NCI-H128 (cell line): ENCODE results near the gene WFDC10B.
A peak's percentile ranks its signal among the peaks of the same experiment; 100 is the strongest.
"Not testable (repeated sequence)": the region's sequence is repeated elsewhere in the genome, so short reads cannot be mapped to it uniquely, and the experiment has no call there.

Experiments
- DNase-seq: peaks from one replicate; lab custom pipeline; 2025; ENCODE audit not compliant: unreplicated experiment; lab: John Stamatoyannopoulos, UW

Gene WFDC10B

DNA sequence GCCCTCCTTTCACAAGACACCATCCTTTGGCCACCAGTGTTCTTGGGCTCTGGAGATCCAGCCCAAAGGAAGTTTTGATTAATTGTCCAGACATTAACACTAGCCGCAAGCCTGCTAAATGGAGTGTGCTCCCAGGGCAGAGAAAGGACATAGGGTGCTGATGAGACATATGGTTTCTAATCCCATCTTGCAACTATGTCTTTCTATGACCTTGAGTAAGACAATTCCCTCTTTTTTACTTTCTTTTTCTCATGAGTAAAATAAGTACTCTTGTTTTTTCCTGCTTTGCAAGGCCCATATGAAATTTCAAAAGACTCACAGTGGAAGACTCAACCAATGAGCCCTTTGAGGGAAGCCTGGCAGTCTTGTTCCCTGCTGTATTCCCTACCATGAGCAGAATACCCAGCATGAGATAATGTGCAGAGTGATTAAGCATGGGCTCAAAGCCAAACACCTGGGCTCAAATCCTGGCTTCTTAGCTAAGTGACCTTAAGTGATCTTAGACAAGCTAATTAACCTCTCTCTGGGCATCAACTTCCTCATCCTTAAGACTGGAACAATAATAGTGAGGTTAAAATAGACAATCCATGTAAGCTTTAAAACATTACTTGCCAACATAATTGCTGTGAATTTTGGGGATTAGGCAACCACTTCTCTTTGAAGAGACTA, at the start of gene WFDC10B:
Gene WFDC10B (minus strand): TSS at position 51 of the 669 bp plus-strand sequence. CDS start 19,027 bp downstream, outside the sequence.
- DNase-seq: peak; percentile 5

- no peak for DNase-seq
Measured at GRCh38 chr20:45752746-45753145, 47.9 kb upstream of the WFDC10B start.

GRCh38 chr20:45751721-45752120, 46.9 kb upstream of the WFDC10B start:
- DNase-seq: no peak

DNA sequence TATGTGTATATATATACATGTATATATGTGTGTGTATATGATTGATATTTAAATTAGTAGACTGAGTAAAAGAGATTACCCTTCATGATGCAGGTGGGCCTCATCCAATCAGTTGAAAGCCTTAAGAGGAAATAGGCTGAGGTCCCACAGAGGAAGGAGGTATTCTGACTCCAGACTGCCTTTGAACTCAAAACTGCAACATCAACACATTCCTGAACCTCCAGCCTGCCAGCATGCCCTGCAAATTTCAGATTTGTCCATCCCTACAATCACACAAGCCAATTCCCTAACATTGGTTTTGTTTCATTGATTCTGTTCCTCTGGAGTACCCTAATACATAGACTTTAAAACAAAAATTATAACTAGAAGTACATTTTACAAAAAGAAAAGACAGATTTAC, 40.2 kb upstream of the WFDC10B start:
- no peak for DNase-seq

- no peak for DNase-seq
Measured at GRCh38 chr20:45742596-45742995, 37.8 kb upstream of the WFDC10B start.

- DNase-seq: no peak
Measured at GRCh38 chr20:45735988-45736387, 31.2 kb upstream of the WFDC10B start.

GRCh38 chr20:45735552-45735951, 30.7 kb upstream of the WFDC10B start:
- DNase-seq: no peak

DNA sequence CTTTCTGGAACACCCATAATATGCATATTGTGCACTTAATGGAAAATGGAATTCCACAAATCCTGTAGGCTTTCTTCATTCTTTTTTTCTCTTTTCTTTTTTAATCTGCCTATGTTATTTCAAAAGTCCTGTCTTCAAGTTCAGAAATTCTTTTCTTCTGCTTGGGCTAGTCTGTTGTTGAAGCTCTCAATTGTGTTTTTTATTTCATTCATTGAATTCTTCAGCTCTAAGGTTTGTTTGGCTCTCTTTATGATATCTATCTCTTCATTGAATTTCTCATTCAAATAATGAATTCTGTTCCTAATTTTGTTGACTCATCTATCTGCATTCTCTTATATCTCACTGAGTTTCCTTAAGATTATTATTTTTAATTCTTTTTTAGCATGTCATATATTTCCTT, 27.4 kb upstream of the WFDC10B start:
- DNase-seq: no peak

GRCh38 chr20:45727044-45727443, 22.2 kb upstream of the WFDC10B start:
- DNase-seq: no peak

- no peak for DNase-seq
Measured at GRCh38 chr20:45725134-45725533, 20.3 kb upstream of the WFDC10B start.

DNA sequence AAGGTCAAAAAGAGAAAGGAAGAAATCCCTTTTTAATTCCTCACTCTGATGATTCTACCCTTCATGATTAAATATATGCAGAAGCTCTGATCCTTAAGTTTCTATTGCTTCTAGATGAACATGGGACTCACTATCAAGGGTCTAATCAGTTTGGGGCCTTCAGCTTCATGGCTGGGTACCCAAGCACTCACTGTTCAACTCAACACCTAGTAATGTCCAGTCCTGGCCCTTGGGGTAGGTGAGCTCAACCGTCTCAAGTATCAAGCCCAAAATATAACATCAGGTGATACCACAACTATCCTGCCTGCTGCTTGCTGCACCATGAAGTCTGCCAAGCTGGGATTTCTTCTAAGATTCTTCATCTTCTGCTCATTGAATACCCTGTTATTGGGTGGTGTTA, 17.2 kb upstream of the WFDC10B start, which contains the start of gene SPINT4:
Gene SPINT4 (plus strand): TSS at position 301 of the 400 bp plus-strand sequence. CDS start 21 bp downstream, at position 322.
- no peak for DNase-seq

DNA sequence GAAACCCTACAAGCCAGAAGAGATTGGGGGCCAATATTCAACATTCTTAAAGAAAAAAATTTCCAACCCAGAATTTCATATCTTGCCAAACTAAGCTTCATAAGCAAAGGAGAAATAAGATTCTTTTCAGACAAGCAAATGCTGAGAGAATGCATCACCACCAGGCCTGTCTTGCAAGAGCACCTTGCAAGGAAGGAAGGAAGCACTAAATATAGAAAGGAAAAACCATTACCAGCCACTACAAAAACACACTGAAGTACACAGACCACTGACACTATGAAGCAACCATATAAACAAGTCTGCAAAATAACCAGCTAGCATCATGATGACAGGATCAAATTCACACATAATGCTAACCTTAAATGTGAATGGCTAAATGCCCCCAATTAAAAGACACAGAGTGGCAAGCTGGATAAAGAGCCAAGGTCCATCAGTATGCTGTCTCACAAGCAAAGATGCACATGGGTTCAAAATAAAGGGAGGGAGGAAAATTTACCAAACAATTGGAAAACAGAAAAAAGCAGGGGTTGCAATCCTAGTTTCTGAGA, 11.4 kb upstream of the WFDC10B start:
- not testable (repeated sequence) for DNase-seq

DNA sequence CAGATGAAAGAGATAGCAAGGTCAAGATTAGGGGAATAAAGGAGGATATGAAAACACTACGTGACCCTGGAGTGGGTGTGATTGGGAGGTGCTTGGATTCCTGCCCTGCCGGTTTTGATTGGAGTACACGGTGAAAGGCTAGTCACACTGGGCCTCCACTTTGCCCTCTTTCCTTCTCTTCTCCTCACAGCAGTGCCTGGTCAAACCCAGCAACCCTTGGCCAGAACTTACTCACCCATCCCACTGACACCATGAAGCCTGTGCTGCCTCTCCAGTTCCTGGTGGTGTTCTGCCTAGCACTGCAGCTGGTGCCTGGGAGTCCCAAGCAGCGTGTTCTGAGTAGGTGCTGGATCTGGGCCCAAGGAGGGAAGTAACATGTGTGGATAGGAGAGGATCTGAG, 2.9 kb downstream of the WFDC10B start, which contains the start of gene WFDC13:
Gene WFDC13 (plus strand): TSS at position 166 of the 400 bp plus-strand sequence. CDS start 86 bp downstream, at position 252.
- DNase-seq: no peak

- no peak for DNase-seq
Measured at GRCh38 chr20:45701104-45701503, 3.7 kb downstream of the WFDC10B start.

DNA sequence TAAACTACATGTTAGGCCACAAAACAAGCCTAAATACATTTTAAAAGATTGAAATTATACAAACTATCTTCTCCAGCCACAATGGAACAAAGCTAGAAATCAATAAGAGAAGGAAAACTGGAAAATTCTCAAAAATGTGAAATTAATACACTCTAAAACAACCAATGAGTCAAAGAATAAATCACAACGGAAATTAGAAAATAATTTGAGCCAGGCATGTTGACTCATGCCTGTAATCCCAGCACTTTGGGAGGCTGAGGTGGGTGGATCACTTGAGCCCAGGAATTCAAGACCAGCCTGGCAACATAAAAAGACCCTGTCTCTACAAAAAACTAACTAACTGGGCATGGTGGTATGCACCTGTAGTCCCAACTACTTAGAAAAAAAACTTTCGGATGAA, 9.3 kb downstream of the WFDC10B start:
- DNase-seq: no peak

DNA sequence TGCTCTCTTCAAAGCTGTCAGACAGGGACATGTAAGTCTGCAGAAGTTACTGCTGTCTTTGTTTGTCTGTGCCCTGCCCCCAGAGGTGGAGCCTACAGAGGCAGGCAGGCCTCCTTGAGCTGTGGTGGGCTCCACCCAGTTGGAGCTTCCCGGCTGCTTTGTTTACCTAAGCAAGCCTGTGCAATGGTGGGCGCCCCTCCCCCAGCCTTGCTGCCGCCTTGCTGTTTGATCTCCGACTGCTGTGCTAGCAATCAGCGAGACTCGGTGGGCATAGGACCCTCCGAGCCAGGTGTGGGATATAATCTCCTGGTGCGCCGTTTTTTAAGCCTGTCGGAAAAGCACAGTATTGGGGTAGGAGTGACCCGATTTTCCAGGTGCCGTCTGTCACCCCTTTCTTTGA, 11.5 kb downstream of the WFDC10B start:
- DNase-seq: not testable (repeated sequence)

DNA sequence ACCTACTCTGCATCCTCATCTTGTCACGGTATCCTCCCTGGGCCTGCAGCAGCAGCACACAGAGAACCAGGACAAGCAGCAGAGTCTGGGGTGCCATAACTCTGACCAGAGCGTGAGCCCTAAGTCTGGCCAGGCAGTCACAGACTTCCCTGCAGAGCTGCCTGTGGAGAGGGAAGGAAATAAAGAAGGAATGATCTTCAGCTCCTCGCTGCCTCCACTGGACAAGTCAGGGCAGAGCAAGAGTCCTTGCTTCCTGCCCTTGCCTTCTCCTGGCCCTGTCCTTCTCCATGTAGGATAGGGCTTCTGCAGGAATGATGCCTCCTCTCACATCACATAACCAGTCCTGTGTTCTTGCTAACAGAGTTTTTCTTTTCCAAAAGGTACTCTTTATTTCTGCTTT, 18.9 kb downstream of the WFDC10B start:
- DNase-seq: no peak

DNA sequence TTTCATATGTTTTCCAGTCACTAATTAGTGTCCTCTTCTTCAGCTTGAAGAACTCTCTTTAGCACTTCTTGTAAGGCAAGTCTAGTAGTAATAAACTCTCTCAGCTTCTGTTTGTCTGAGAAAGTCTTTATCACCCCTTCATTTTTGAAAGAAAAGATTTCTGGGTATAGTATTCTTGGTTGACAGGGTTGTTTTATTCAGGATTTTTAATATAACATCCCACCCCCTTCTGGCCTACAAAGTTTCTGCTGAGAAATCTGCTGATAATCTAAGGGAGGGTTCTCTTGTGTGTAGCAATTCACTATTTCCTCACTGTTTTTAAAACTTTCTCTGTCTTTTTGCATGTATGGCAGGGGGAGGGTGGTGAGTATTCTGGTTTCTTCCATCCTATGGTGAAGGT, 25.2 kb downstream of the WFDC10B start:
- no peak for DNase-seq

DNA sequence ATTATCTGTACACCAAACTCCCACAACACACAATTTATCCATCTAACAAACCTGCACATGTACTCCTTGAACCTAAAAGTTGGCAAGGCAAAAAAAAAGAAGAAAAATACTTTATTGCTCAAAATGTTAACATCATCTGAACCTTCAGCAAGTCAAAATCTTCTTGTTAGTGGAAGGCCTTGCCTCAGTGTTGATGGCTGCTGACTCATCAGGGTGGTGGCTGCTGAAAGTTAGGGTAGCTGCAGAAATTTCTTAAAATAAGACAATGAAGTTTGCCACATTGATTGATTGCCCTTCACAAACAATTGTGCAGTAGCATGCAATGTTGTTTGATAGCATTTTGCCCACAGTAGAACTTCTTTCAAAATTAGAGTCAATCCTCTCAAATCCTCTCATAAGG, 32.1 kb downstream of the WFDC10B start:
- DNase-seq: no peak

GRCh38 chr20:45670139-45670538, 34.7 kb downstream of the WFDC10B start, which contains the start of gene WFDC11:
WFDC11 (minus strand) TSS chr20:45670239; CDS start chr20:45650600, 19,639 bp downstream.
- DNase-seq: no peak

DNA sequence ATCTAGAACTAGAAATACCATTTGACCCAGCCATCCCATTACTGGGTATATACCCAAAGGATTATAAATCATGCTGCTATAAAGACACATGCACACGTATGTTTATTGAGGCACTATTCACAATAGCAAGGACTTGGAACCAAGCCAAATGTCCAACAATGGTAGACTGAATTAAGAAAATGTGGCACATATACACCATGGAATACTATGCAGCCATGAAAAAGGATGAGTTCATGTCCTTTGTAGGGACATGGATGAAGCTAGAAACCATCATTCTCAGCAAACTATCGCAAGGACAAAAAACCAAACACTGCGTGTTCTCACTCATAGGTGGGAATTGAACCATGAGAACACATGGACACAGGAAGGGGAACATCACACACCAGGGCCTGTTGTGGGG, 47.8 kb downstream of the WFDC10B start:
- DNase-seq: not testable (repeated sequence)

- DNase-seq: not testable (repeated sequence)
Measured at GRCh38 chr20:45651726-45652125, 53.1 kb downstream of the WFDC10B start.
